ENCODE results near the gene CACNA1C. TPM values are rescaled to one million over a fixed set of nuclear protein-coding genes. Genes with fewer than 3 reads are reported as not detected.

CACNA1C gene
- total and polyA plus RNA-seq, 2 donors (not counting 1 experiment from before 2014, with no cell fraction given): 0.01 to 0.02 TPM

DNA sequence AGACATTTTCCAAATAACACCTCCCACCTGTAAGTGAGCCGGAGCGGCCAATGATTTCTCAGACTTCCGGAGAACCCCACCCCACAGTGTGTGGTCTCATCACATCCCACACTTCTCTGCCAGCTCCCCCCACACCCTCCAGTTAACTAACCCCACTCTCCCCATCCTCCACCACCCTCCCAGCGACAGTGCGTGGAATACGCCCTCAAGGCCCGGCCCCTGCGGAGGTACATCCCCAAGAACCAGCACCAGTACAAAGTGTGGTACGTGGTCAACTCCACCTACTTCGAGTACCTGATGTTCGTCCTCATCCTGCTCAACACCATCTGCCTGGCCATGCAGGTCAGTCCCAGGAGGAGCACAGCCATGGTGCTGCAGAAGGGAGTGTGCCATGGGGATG lies 557.6 kb downstream of the CACNA1C start:
- no peak overlapping the region for H3K9ac ChIP-seq (ENCODE audit: low read length)

DNA sequence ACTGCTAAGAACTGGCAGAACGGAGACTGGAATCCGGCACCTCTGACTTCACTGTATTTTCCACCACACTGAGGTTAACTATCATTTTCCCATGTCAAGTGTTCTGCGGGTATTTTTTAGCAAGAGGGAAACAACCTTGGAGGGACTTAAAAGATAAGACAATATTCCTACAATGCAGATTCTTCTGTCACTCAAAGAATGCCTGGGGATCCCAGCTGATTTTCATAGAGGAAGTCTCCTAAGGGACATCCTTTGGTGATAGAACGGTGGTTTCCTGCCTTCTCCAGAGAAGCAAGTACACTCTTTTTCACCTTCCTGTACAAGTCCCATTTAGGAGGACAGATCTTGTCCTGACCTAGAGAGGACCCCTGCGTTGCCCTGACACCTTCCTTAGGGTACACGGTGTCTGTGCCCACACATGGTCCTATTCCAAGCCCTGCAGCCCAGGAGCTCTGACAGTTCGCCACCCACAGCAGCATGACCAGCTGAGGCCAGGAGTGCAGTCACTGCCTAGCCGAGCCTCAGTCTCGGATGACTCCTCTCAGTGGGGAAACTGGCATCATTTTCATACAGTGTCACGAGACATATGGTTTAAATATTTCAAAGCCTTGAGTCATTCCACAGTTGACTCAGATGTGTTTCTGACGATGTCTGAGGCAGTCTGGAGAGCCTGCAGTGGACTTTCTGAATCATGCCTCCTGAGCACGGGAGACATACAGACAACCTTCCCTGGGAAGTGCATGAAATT lies 560.7 kb downstream of the CACNA1C start:
- no peak for TF ChIP-seq EZH2 (IDR thresholded peaks at IDR 0.05; ENCODE audit: borderline replicate concordance, insufficient read depth, low read depth, low read length, poor library complexity, severe bottlenecking)
- TF ChIP-seq, protein P1, sequence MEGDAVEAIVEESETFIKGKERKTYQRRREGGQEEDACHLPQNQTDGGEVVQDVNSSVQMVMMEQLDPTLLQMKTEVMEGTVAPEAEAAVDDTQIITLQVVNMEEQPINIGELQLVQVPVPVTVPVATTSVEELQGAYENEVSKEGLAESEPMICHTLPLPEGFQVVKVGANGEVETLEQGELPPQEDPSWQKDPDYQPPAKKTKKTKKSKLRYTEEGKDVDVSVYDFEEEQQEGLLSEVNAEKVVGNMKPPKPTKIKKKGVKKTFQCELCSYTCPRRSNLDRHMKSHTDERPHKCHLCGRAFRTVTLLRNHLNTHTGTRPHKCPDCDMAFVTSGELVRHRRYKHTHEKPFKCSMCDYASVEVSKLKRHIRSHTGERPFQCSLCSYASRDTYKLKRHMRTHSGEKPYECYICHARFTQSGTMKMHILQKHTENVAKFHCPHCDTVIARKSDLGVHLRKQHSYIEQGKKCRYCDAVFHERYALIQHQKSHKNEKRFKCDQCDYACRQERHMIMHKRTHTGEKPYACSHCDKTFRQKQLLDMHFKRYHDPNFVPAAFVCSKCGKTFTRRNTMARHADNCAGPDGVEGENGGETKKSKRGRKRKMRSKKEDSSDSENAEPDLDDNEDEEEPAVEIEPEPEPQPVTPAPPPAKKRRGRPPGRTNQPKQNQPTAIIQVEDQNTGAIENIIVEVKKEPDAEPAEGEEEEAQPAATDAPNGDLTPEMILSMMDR (IDR thresholded peaks at IDR 0.05): no peak
- Histone ChIP-seq H3K36me3 (replicated peaks in 1 of 2; ENCODE audit: control extremely low read depth in 1 of 2, control insufficient read depth in 1 of 2, extremely low read depth in 1 of 2, insufficient read depth in 2 of 2, low read length in 1 of 2) (no peaks in the 10 kb centered on the region), H3K27ac (ENCODE audit: low read length in 2 of 2) (no peak overlapping the region), H3K79me2 (ENCODE audit: control insufficient read depth, insufficient read depth, low read length) (no peaks in the 10 kb centered on the region), H3K4me2 (replicated peaks; ENCODE audit: low read depth, low read length, poor library complexity, severe bottlenecking) (no peak overlapping the region), H3K9me3 (ENCODE audit: control extremely low read depth in 1 of 3, control insufficient read depth in 2 of 3, insufficient read depth in 1 of 3, low read length in 2 of 3) (peaks cover 0 to 3% (median 0%) of the 10 kb centered on the region in 3 donors), H3K27me3 (replicated peaks in 1 of 4; ENCODE audit: control extremely low read depth in 1 of 4, control insufficient read depth in 3 of 4, insufficient read depth in 4 of 4, low read length in 3 of 4) (peaks cover 0 to 14% (median 0%) of the 10 kb centered on the region in 4 experiments), H4K20me1 (ENCODE audit: control insufficient read depth, insufficient read depth, low read length, poor library complexity, severe bottlenecking) (no peaks in the 10 kb centered on the region), H3K9ac (ENCODE audit: low read length) (no peak overlapping the region), H2AFZ (ENCODE audit: insufficient read depth, low read depth, low read length, poor library complexity, severe bottlenecking) (no peak overlapping the region), H3K4me1 (ENCODE audit: control insufficient read depth in 2 of 2, insufficient read depth in 2 of 2, low read length in 2 of 2) (no peaks in the 10 kb centered on the region), H3K4me3 (ENCODE audit: control extremely low read depth in 1 of 5, extremely low read depth in 1 of 5, insufficient read depth in 1 of 5, low read depth in 2 of 5, low read length in 4 of 5) (no peak overlapping the region)
- intact Hi-C loops (cut with micrococcal nuclease): no loop called here
- POLR2A ChIA-PET: no interaction called here
- no peak for ATAC-seq (ENCODE audit: low read depth)
- DNase-seq: no peak
- peaks cover 20% of the 10 kb centered on the region for H3K27me3 Mint-ChIP-seq
- H3K9me3 Mint-ChIP-seq (ENCODE audit: insufficient read depth): no peaks in the 10 kb centered on the region
- 47% methylated on average over 9 of the region's 12 CpGs for WGBS (ENCODE audit: insufficient coverage)
- no peak overlapping the region for H3K4me3 Mint-ChIP-seq
- CTCF ChIA-PET: no interaction called here
- H3K27ac Mint-ChIP-seq: no peak overlapping the region
- H3K4me1 Mint-ChIP-seq: no peaks in the 10 kb centered on the region

More for the DNA sequence above, 557.6 kb downstream of the CACNA1C start:
- Mint-ChIP-seq H3K27ac (no peak overlapping the region), H3K9me3 (ENCODE audit: insufficient read depth) (no peaks in the 10 kb centered on the region), H3K27me3 (peaks cover 25% of the 10 kb centered on the region), H3K4me1 (no peaks in the 10 kb centered on the region), H3K4me3 (no peak overlapping the region)
- ChIA-PET POLR2A (no interaction called here), CTCF (no interaction called here)
- WGBS (ENCODE audit: insufficient coverage): 95% methylated on average over 7 of the region's 11 CpGs
- TF ChIP-seq, protein P1 (IDR thresholded peaks at IDR 0.05): no peak
- no peak for TF ChIP-seq EZH2 (IDR thresholded peaks at IDR 0.05; ENCODE audit: borderline replicate concordance, insufficient read depth, low read depth, low read length, poor library complexity, severe bottlenecking)
- Histone ChIP-seq H3K27me3 (replicated peaks in 1 of 4; ENCODE audit: control extremely low read depth in 1 of 4, control insufficient read depth in 3 of 4, insufficient read depth in 4 of 4, low read length in 3 of 4) (peaks cover 0 to 7% (median 0%) of the 10 kb centered on the region in 4 experiments), H4K20me1 (ENCODE audit: control insufficient read depth, insufficient read depth, low read length, poor library complexity, severe bottlenecking) (no peaks in the 10 kb centered on the region), H3K27ac (ENCODE audit: low read length in 2 of 2) (no peak overlapping the region), H3K36me3 (replicated peaks in 1 of 2; ENCODE audit: control extremely low read depth in 1 of 2, control insufficient read depth in 1 of 2, extremely low read depth in 1 of 2, insufficient read depth in 2 of 2, low read length in 1 of 2) (no peaks in the 10 kb centered on the region), H3K4me2 (replicated peaks; ENCODE audit: low read depth, low read length, poor library complexity, severe bottlenecking) (no peak overlapping the region), H2AFZ (ENCODE audit: insufficient read depth, low read depth, low read length, poor library complexity, severe bottlenecking) (no peak overlapping the region), H3K9me3 (ENCODE audit: control extremely low read depth in 1 of 3, control insufficient read depth in 2 of 3, insufficient read depth in 1 of 3, low read length in 2 of 3) (peaks cover 0 to 3% (median 0%) of the 10 kb centered on the region in 3 donors), H3K4me1 (ENCODE audit: control insufficient read depth in 2 of 2, insufficient read depth in 2 of 2, low read length in 2 of 2) (no peaks in the 10 kb centered on the region), H3K4me3 (ENCODE audit: control extremely low read depth in 1 of 5, extremely low read depth in 1 of 5, insufficient read depth in 1 of 5, low read depth in 2 of 5, low read length in 4 of 5) (no peak overlapping the region), H3K79me2 (ENCODE audit: control insufficient read depth, insufficient read depth, low read length) (no peaks in the 10 kb centered on the region)
- ATAC-seq (ENCODE audit: low read depth): no peak
- no peak for DNase-seq
- intact Hi-C loops (cut with micrococcal nuclease): no loop called here

Measured in B cell (primary cell).